Measurements from ENCODE around the gene TBK1. TPM values are rescaled to one million over a fixed set of nuclear protein-coding genes. Genes with fewer than 3 reads are reported as not detected.

TBK1 gene
- total RNA-seq: 10 to 100 TPM; 27.7 to 43.9 (median 40.6) TPM

- DNase-seq (ENCODE audit: low spot score in 2 of 2): peak; percentile 78 to 82
- H3K4me3 ChIP-seq: peak within 1 kb of the TSS; percentile 83 to 97 (median 91)
- H3K9me3 ChIP-seq: no peaks in the 10 kb centered on the region
- no peaks in the 10 kb centered on the region for H3K27me3 ChIP-seq
- intact Hi-C loops (cut with DNase I; ENCODE audit: low total_unique reads): no loop called here
- H3K36me3 ChIP-seq: no peaks in the 10 kb centered on the region
- H3K27ac ChIP-seq: peak within 1 kb of the TSS; percentile 97 to 99
- H3K4me1 ChIP-seq: peaks cover 0 to 9% of the 10 kb centered on the region in 2 donors
- TF ChIP-seq POLR2A (IDR thresholded peaks at IDR 0.05): no peak
- TF ChIP-seq POLR2AphosphoS5 (IDR thresholded peaks at IDR 0.05): peak in 2 of 3 donors; percentile 38 to 76
- peak in 2 of 3 donors; percentile 19 to 27 for TF ChIP-seq CTCF (IDR thresholded peaks at IDR 0.05)
Measured at GRCh38 chr12:64451687-64452558, at the start of gene TBK1. TSS of gene TBK1 (plus strand) at chr12:64452120. CDS start at chr12:64455871, 3,751 bp downstream.

GRCh38 chr12:64402181-64402580 is 49.7 kb upstream of the TBK1 start:
- intact Hi-C loops (cut with DNase I; ENCODE audit: low total_unique reads): no loop called here
- no peaks in the 10 kb centered on the region for H3K36me3 ChIP-seq
- no peak overlapping the region for H3K4me3 ChIP-seq
- TF ChIP-seq POLR2AphosphoS5 (IDR thresholded peaks at IDR 0.05): no peak
- no peak overlapping the region for H3K27ac ChIP-seq
- no peaks in the 10 kb centered on the region for H3K4me1 ChIP-seq
- H3K27me3 ChIP-seq: no peaks in the 10 kb centered on the region
- H3K9me3 ChIP-seq: no peaks in the 10 kb centered on the region
- no peak for DNase-seq (ENCODE audit: low spot score in 2 of 2)

GRCh38 chr12:64403707-64404469 is 48.0 kb upstream of the TBK1 start, which contains the start of gene XPOT:
TSS of gene XPOT (plus strand) at chr12:64404392. CDS start at chr12:64410036, 5,644 bp downstream.
- no peaks in the 10 kb centered on the region for H3K9me3 ChIP-seq
- intact Hi-C loops (cut with DNase I; ENCODE audit: low total_unique reads): no loop called here
- peak within 1 kb of the TSS; percentile 86 to 97 (median 91) for H3K4me3 ChIP-seq
- TF ChIP-seq CTCF (IDR thresholded peaks at IDR 0.05) (no peak), POLR2AphosphoS5 (IDR thresholded peaks at IDR 0.05) (peak in 1 of 3 donors; percentile 81), POLR2A (IDR thresholded peaks at IDR 0.05) (no peak)
- H3K27ac ChIP-seq: peak within 1 kb of the TSS; percentile 93 to 98
- H3K36me3 ChIP-seq: no peaks in the 10 kb centered on the region
- no peaks in the 10 kb centered on the region for H3K4me1 ChIP-seq
- DNase-seq (ENCODE audit: low spot score in 2 of 2): peak; percentile 90 to 91
- no peaks in the 10 kb centered on the region for H3K27me3 ChIP-seq

- intact Hi-C loops (cut with DNase I; ENCODE audit: low total_unique reads): no loop called here
- peak in 1 of 2 donors; percentile 65 for DNase-seq (ENCODE audit: low spot score in 2 of 2)
Measured at GRCh38 chr12:64404470-64405256, 47.3 kb upstream of the TBK1 start.

More at GRCh38 chr12:64404470-64405256, 47.3 kb upstream of the TBK1 start:
- Histone ChIP-seq H3K27ac (peak overlapping the region; percentile 93 to 98), H3K36me3 (no peaks in the 10 kb centered on the region), H3K9me3 (no peaks in the 10 kb centered on the region), H3K4me3 (peak overlapping the region; percentile 86 to 97 (median 91)), H3K4me1 (no peaks in the 10 kb centered on the region), H3K27me3 (no peaks in the 10 kb centered on the region)
- TF ChIP-seq CTCF (IDR thresholded peaks at IDR 0.05) (no peak), POLR2AphosphoS5 (IDR thresholded peaks at IDR 0.05) (peak in 1 of 3 donors; percentile 34), POLR2A (IDR thresholded peaks at IDR 0.05) (no peak)

All from breast epithelium (tissue), 4 donors.